Kidney epithelial cell (primary cell): ENCODE data around the gene TMEM255B. TPM values are rescaled to one million over a fixed set of nuclear protein-coding genes. Genes with fewer than 3 reads are reported as not detected.
"Not testable (repeated sequence)": the region's sequence is repeated elsewhere in the genome, so short reads cannot be mapped to it uniquely, and the experiment has no call there.

Experiments
- DNase-seq: peaks from one replicate; pipeline ENCODE4 v3.0.0-alpha.2; 2010; ENCODE audit warnings: low read depth
- H3K27me3 ChIP-seq: 2 replicates; pipeline ENCODE4 v1.6.0; 2011; ENCODE audit warnings: low read length; ENCODE audit not compliant: control insufficient read depth, insufficient read depth
- H3K36me3 ChIP-seq: 2 replicates; pipeline ENCODE4 v1.5.1; 2011; ENCODE audit warnings: low read length; ENCODE audit not compliant: control insufficient read depth, insufficient read depth
- H3K4me3 ChIP-seq: 2 replicates; pipeline ENCODE4 v1.5.1; 2011; ENCODE audit warnings: low read depth, mild to moderate bottlenecking, control low read depth, low read length
- CTCF ChIP-seq: IDR thresholded peaks from 2 replicates; pipeline ENCODE4 v1.5.1; 2011; ENCODE audit warnings: mild to moderate bottlenecking, moderate library complexity, low read length, control low read depth, inconsistent platforms; ENCODE audit not compliant: insufficient read depth, poor library complexity, severe bottlenecking
- total RNA-seq: library from RNA; depleted of rRNA; stranded (reverse); fragments of >200 nt; gene quantifications from 2 replicates; pipeline ENCODE4 v1.2.3, GENCODE V29; 2015

The TMEM255B gene
- total RNA-seq, 1 donor from 2014 or later, result 11.4 TPM

DNA sequence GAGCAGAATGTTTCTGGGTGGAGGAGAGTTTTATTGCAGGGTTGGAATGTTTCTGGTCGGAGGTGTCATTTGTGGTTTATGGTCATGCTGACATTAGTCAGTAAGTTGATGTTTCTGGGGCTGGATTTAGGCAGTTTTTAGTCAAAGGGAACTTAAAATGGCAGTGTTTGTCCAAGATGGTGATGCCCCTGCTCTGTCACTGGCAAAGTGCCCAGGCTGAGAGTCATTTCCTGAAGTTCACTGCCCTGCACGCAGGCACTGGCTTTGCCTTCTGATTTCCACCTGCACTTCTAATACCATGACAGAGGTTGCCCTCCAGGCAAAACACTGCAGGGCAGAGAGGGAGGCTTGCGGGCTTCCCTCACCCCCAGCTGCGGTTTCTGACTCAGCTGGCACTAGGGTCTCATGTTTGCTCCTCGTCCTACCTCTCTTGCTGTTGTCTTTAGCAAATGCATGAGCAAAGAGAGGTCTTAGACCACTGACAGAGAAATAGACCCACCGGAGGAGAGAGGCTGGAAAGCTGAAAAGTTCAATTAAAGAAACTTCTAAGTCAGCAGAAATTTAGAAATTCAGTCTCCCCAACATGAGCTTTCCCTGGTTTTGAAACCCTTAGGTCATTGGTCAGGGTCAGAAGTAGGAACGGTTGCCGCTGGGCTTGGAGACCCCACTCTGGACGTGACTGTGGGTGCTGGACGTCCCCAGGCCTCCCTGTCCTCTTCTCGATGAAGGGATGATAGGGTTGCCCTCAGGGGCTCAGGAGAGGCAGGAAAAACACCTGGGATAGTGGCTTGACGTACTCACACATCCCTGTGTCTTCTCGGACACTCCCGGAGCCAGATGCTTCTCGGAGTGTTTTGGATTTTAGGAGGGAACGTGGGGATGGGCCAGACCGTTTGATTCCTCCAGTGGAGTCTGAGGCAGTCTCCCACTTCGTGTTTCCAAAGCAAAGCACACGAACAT is 26.3 kb downstream of the TMEM255B start:
- peaks cover 4% of the 10 kb centered on the region for H3K27me3 ChIP-seq
- TF ChIP-seq CTCF, result no peak
- peak; percentile 98 for DNase-seq
- no peak overlapping the region for H3K4me3 ChIP-seq
- H3K36me3 ChIP-seq, result no peaks in the 10 kb centered on the region

DNA sequence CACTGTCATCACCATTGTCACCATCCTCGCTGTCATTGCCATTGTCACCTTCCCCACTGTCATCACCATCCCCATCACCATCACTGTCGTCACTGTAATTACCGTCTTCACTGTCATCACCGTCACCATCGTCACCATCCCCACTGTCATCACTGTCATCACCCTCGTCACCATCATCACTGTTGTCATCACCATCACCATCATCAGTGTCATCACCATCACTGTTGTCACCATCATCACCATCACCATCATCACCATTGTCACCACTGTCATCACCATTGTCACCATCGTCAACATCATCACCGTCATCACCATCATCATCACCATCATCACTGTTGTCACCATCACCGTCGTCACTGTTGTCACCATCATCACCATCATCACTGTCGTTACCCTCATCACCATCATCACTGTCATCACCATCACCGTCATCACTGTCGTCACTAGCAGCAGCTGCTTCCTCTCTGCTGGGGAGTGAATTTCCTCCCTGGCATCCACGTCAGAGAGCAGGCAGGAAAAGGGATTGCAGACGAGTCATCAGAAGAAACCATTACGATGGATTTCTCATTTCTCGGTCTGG is 27.3 kb downstream of the TMEM255B start:
- Histone ChIP-seq H3K36me3 (no peaks in the 10 kb centered on the region), H3K4me3 (no peak overlapping the region), H3K27me3 (peaks cover 4% of the 10 kb centered on the region)
- no peak for DNase-seq
- TF ChIP-seq CTCF, result no peak

DNA sequence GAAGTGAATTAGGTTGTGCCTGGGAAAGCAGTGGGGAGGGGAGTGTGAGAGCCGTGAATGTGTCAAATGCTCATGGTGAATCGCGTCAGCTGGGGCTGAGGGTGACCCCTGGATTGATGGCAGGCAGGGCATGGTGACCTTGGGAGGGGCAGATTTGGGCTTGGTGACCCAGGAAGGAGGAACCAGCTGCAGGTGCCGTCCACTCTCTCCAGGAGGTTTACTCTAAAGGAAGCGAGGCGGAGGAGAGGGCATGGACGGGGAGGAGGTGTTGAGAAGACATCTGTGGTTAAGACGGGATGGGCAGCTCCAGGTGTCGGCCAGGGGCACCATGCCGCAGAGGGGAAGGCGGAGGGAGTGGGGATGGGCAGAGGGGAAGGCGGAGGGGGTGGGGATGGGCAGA is 28.7 kb downstream of the TMEM255B start:
- DNase-seq, result no peak
- H3K4me3 ChIP-seq, result no peak overlapping the region
- peaks cover 4% of the 10 kb centered on the region for H3K27me3 ChIP-seq
- H3K36me3 ChIP-seq, result no peaks in the 10 kb centered on the region
- no peak for TF ChIP-seq CTCF

GRCh38 chr13:113788413-113789135 is 29.5 kb downstream of the TMEM255B start:
- TF ChIP-seq CTCF, result no peak
- H3K36me3 ChIP-seq, result no peaks in the 10 kb centered on the region
- H3K4me3 ChIP-seq, result no peak overlapping the region
- DNase-seq, result no peak
- H3K27me3 ChIP-seq, result peaks cover 9% of the 10 kb centered on the region

DNA sequence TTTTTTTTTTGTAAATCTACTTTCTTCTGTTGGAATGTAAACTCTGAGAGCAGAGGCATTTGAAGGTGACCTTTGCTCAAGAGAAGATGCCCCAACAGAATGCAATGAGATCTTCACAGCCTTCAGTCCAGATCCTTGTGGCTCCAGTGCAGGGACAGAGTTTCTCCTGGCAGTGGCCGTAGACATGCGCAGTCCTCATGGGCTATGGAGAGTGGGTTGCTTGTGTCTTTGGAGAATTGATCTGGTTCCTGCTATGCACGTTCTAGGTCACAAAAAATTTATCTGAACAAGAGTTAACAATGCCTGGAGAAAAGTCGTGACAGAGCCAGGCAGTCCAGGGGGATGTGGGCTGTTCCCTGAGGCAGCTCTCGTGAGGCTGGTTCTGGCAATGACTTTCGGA is 30.1 kb downstream of the TMEM255B start:
- H3K27me3 ChIP-seq, result peaks cover 9% of the 10 kb centered on the region

GRCh38 chr13:113789931-113790330 is 30.9 kb downstream of the TMEM255B start:
- not testable (repeated sequence) for H3K4me3 ChIP-seq, H3K27me3 ChIP-seq, DNase-seq, H3K36me3 ChIP-seq

More for the DNA sequence above, 30.1 kb downstream of the TMEM255B start:
- Histone ChIP-seq H3K4me3 (no peak overlapping the region), H3K36me3 (no peaks in the 10 kb centered on the region)
- no peak for DNase-seq
- TF ChIP-seq CTCF, result no peak
